Astrocyte of the cerebellum (primary cell): ENCODE results near the gene MOCS2.

Source experiments
- DNase-seq: peaks from one replicate; pipeline ENCODE4 v3.0.0-alpha.2; 2011; ENCODE audit warnings: low read depth
- H3K4me3 ChIP-seq: 2 replicates; pipeline ENCODE4 v1.5.1; 2011; ENCODE audit warnings: mild to moderate bottlenecking, low read depth, low read length, moderate library complexity
- CTCF ChIP-seq: IDR thresholded peaks from 2 replicates; pipeline ENCODE4 v1.5.1; 2012; ENCODE audit warnings: low read length, low read depth, moderate library complexity, mild to moderate bottlenecking; ENCODE audit errors: missing control alignments
- in situ Hi-C: cut with HindIII; loops from 2 replicates; pipeline ENCODE4 v1.10.0; 2017; ENCODE audit warnings: low sequenced_read_pairs

The MOCS2 gene

GRCh38 chr5:53076014-53076583, 33.5 kb downstream of the MOCS2 start:
- H3K4me3 ChIP-seq = no peak overlapping the region
- in situ Hi-C loops = no loop called here
- TF ChIP-seq CTCF = no peak
- DNase-seq = no peak

- no peak overlapping the region for H3K4me3 ChIP-seq
- no peak for DNase-seq
- no peak for TF ChIP-seq CTCF
- in situ Hi-C loops = no loop called here
Observed at GRCh38 chr5:53073348-53073747, 36.2 kb downstream of the MOCS2 start.

GRCh38 chr5:53071738-53072137, 37.8 kb downstream of the MOCS2 start:
- no peak overlapping the region for H3K4me3 ChIP-seq
- TF ChIP-seq CTCF = no peak
- in situ Hi-C loops = no loop called here
- no peak for DNase-seq

- no peak for DNase-seq
- no peak overlapping the region for H3K4me3 ChIP-seq
- in situ Hi-C loops = no loop called here
- no peak for TF ChIP-seq CTCF
Observed at GRCh38 chr5:53071298-53071697, 38.3 kb downstream of the MOCS2 start.

- no peak overlapping the region for H3K4me3 ChIP-seq
- in situ Hi-C loops = no loop called here
- peak; percentile 95 for DNase-seq
- TF ChIP-seq CTCF = no peak
Observed at GRCh38 chr5:53069626-53070025, 39.9 kb downstream of the MOCS2 start.

GRCh38 chr5:53068291-53068836, 41.2 kb downstream of the MOCS2 start:
- no peak for DNase-seq
- TF ChIP-seq CTCF = no peak
- no peak overlapping the region for H3K4me3 ChIP-seq
- in situ Hi-C loops = no loop called here
